A549 (cell line): ENCODE data around the gene OPCML. TPM values are rescaled to one million over a fixed set of nuclear protein-coding genes. Genes with fewer than 3 reads are reported as not detected.

Experiments
- ATAC-seq, 2 experiments: fragments of 200-7000 bp in 1 of 2; fragments of >200 bp in 1 of 2; cut with Nextera tagmentation in 1 of 2; cut with Tn5 transposase in 1 of 2; 3 replicates each; pipeline versions ENCODE4 v1.8.0 to v1.9.1; 2018 to 2020; ENCODE audit warnings: mild to moderate bottlenecking in 1 of 2, moderate library complexity in 1 of 2
- CTCF ChIA-PET: fragments of 300-600 bp; sonication (Branson Sonifier 250); formaldehyde crosslinking; extraction: SDS; loops from one replicate; lab custom pipeline; 2021; ENCODE audit warnings: antibody characterized with exemption, inconsistent platforms; lab: Yijun Ruan, JAX
- POLR2A ChIA-PET: fragments of 350-600 bp; formaldehyde crosslinking; extraction: SDS; loops from one replicate; lab custom pipeline; 2021; ENCODE audit warnings: antibody characterized with exemption, inconsistent platforms; lab: Yijun Ruan, JAX
- DNase-seq, 2 experiments: peaks; one replicate each; pipeline versions ENCODE4 v3.0.0 to v3.0.0-alpha.2; 2011 to 2016; ENCODE audit warnings: low read depth in 1 of 2, low spot score in 1 of 2
- FAIRE-seq: peaks from 2 replicates; lab custom pipeline; 2011; peaks lifted over from hg19 to GRCh38; lab: Jason Lieb, UNC
- H3K27ac ChIP-seq, 2 experiments: fragments of >200 bp; sonication (Bioruptor Twin); formaldehyde crosslinking; 3 replicates each; pipeline ENCODE4 v1.5.1; 2016 to 2017
- H3K4me1 ChIP-seq: fragments of >200 bp; sonication (Bioruptor Twin); formaldehyde crosslinking; 3 replicates; pipeline ENCODE4 v1.6.1; 2016
- H3K4me2 ChIP-seq: fragments of >200 bp; sonication (Bioruptor Twin); formaldehyde crosslinking; 3 replicates; pipeline ENCODE4 v1.6.1; 2016
- H3K4me3 ChIP-seq: fragments of >200 bp; sonication (Bioruptor Twin); formaldehyde crosslinking; 3 replicates; pipeline ENCODE4 v1.5.1; 2016
- H3K9me3 ChIP-seq: fragments of >200 bp; sonication (Bioruptor Twin); formaldehyde crosslinking; 3 replicates; pipeline ENCODE4 v1.6.1; 2016
- CBX2 ChIP-seq: fragments of 200-600 bp; sonication (generic); IDR thresholded peaks from 2 replicates; pipeline ENCODE4 v1.6.1; 2016; ENCODE audit warnings: low read depth, mild to moderate bottlenecking, borderline replicate concordance
- CBX8 ChIP-seq: fragments of 200-600 bp; sonication (generic); IDR thresholded peaks from 2 replicates; pipeline ENCODE4 v1.6.1; 2016
- CHD2 ChIP-seq: fragments of 150-350 bp; IDR thresholded peaks from 2 replicates; pipeline ENCODE4 v1.6.1; 2014; ENCODE audit warnings: low read length; ENCODE audit not compliant: partially characterized antibody
- EP300 ChIP-seq, 2 experiments: fragments of >200 bp; sonication (Bioruptor Twin); formaldehyde crosslinking; IDR thresholded peaks; 2 replicates in 1 of 2; 3 replicates in 1 of 2; pipeline ENCODE4 v1.6.1; 2016 to 2017
- FOSL2 ChIP-seq, 2 experiments: fragments of 450-650 bp in 1 of 2; fragments of >200 bp in 1 of 2; sonication (Bioruptor Twin) in 1 of 2; formaldehyde crosslinking; IDR thresholded peaks; 2 replicates each; pipeline versions ENCODE4 v1.5.0 to v1.6.1; 2016 to 2020; ENCODE audit warnings: mild to moderate bottlenecking in 1 of 2, moderate library complexity in 1 of 2
- GATA3 ChIP-seq: IDR thresholded peaks from 2 replicates; pipeline ENCODE4 v1.6.1; 2012; ENCODE audit warnings: borderline replicate concordance
- HDAC2 ChIP-seq: fragments of 200-600 bp; sonication (generic); IDR thresholded peaks from 2 replicates; pipeline ENCODE4 v1.6.1; 2016
- MAFK ChIP-seq: fragments of 450-650 bp; IDR thresholded peaks from 2 replicates; pipeline ENCODE4 v1.6.1; 2014; ENCODE audit not compliant: partially characterized antibody
- MAZ ChIP-seq: fragments of 150-350 bp; IDR thresholded peaks from 2 replicates; pipeline ENCODE4 v1.6.1; 2014; ENCODE audit warnings: antibody characterized with exemption, low read depth, low read length, borderline replicate concordance
- MYC ChIP-seq: IDR thresholded peaks from 2 replicates; pipeline ENCODE4 v1.6.1; 2012; ENCODE audit warnings: mild to moderate bottlenecking, inconsistent platforms, low read length, improper control_type of control experiment, borderline replicate concordance
- NFE2L2 ChIP-seq: fragments of 150-350 bp; conservative IDR thresholded peaks from 2 replicates; pipeline ENCODE4 v1.6.1; 2014; ENCODE audit warnings: low read length
- NPAS2 ChIP-seq: fragments of 250-450 bp; sonication (Bioruptor Pico); IDR thresholded peaks from 2 replicates; pipeline ENCODE4 v1.8.0; 2022; ENCODE audit warnings: mild to moderate bottlenecking, moderate library complexity, borderline replicate concordance
- POLR2A ChIP-seq: IDR thresholded peaks from 2 replicates; pipeline ENCODE4 v1.6.1; 2012; ENCODE audit warnings: mild to moderate bottlenecking, low read length
- POLR2AphosphoS2 ChIP-seq: conservative IDR thresholded peaks from 2 replicates; pipeline ENCODE4 v1.6.1; 2012; ENCODE audit warnings: low read length, improper control_type of control experiment, inconsistent platforms
- RARB ChIP-seq: fragments of 250-450 bp; sonication (Bioruptor Pico); IDR thresholded peaks from 2 replicates; pipeline ENCODE4 v1.8.0; 2021; ENCODE audit warnings: mild to moderate bottlenecking, moderate library complexity
- RCOR1 ChIP-seq: fragments of 150-350 bp; IDR thresholded peaks from 2 replicates; pipeline ENCODE4 v1.6.1; 2014; ENCODE audit warnings: antibody characterized with exemption, low read length, low read depth
- RNF2 ChIP-seq: fragments of 200-600 bp; sonication (generic); IDR thresholded peaks from 2 replicates; pipeline ENCODE4 v1.6.1; 2016; ENCODE audit warnings: low read depth, mild to moderate bottlenecking, antibody characterized with exemption, moderate library complexity, borderline replicate concordance
- SMC3 ChIP-seq: fragments of >200 bp; sonication (Bioruptor Twin); formaldehyde crosslinking; IDR thresholded peaks from 3 replicates; pipeline ENCODE4 v1.6.1; 2018; ENCODE audit warnings: inconsistent platforms
- ZC3H11A ChIP-seq: fragments of 450-650 bp; IDR thresholded peaks from 2 replicates; pipeline ENCODE4 v1.6.1; 2014; ENCODE audit warnings: antibody characterized with exemption, mild to moderate bottlenecking
- ZNF302 ChIP-seq: fragments of 250-450 bp; sonication (Bioruptor Pico); IDR thresholded peaks from 2 replicates; pipeline ENCODE4 v1.9.0; 2021; ENCODE audit warnings: inconsistent platforms, mild to moderate bottlenecking, moderate library complexity
- WGBS: methylation state at CpG from one replicate; pipeline ENCODE4 v1.1.6; 2017; ENCODE audit errors: missing lambda C conversion rate; 5-methylcytosine and 5-hydroxymethylcytosine counted together
- polyA plus RNA-seq, 4 experiments: library from polyadenylated mRNA; depleted of rRNA in 3 of 4; stranded (reverse); fragments of >200 nt; fragmentation: RNase III in 1 of 4; extraction: RNeasy Plus Mini Kit Qiagen cat#74134 plus additional on column Dnase treatment in 1 of 4; gene quantifications; 2 replicates in 3 of 4; 3 replicates in 1 of 4; pipeline ENCODE4 v1.2.3, GENCODE V29; 2011 to 2017
- TF ChIP-seq, protein P1 (sequence below): fragments of 250-450 bp; sonication (Bioruptor Pico); IDR thresholded peaks from 2 replicates; pipeline ENCODE4 v1.5.0; 2021; ENCODE audit warnings: mild to moderate bottlenecking, moderate library complexity, borderline replicate concordance
- TF ChIP-seq, protein P2 (sequence below): IDR thresholded peaks from 2 replicates; pipeline ENCODE4 v1.6.1; 2012; ENCODE audit warnings: low read depth, borderline replicate concordance
- TF ChIP-seq, protein P3 (sequence below): IDR thresholded peaks from 2 replicates; pipeline ENCODE4 v1.6.1; 2012
- TF ChIP-seq, protein P4 (sequence below): fragments of >200 bp; sonication (Bioruptor Twin); formaldehyde crosslinking; IDR thresholded peaks from 3 replicates; pipeline ENCODE4 v1.5.1; 2016
- TF ChIP-seq, protein P5 (sequence below): fragments of 150-350 bp; IDR thresholded peaks from 2 replicates; pipeline ENCODE4 v1.6.1; 2014; ENCODE audit warnings: low read depth, mild to moderate bottlenecking, low read length

Gene OPCML
- polyA plus RNA-seq, 2 of the 4 experiments (the other 2 are of a cell fraction), result not detected

DNA sequence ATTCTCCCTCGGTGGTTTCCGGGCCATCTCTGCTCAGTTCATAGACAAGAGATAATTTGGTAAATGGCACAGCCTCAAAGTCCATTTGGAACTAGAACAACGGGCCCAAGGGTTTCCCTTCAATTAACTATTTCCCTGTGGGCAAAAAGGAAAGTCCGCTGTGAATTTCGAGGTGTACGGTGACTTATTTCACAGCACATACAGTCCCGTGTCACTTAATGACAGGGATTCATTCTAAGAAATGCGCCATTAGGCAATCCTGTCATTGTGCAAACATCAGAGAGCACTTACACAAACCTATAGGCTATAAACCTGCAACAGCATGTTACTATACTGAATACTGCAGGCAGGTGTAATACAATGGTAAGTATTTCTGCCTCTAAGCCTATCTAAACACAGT lies 551.6 kb downstream of the OPCML start:
- 21% methylated on average over 8 of the region's 8 CpGs for WGBS
- no peak overlapping the region for H3K4me3 ChIP-seq
- DNase-seq (no peak), FAIRE-seq (no peak), ATAC-seq (no peak)
- no peaks in the 10 kb centered on the region for H3K9me3 ChIP-seq
- ChIA-PET POLR2A (no interaction called here), CTCF (interaction anchor here (1.7 kb wide), 1 partner anchor 40 kb away, joined by 5 read pairs; no protein-coding TSS in a partner anchor)
- no peak for TF ChIP-seq RARB
- TF ChIP-seq MYC, result no peak
- no peak for TF ChIP-seq MAZ
- H3K4me1 ChIP-seq, result no peaks in the 10 kb centered on the region
- no peak overlapping the region for H3K27ac ChIP-seq
- no peak overlapping the region for H3K4me2 ChIP-seq

DNA sequence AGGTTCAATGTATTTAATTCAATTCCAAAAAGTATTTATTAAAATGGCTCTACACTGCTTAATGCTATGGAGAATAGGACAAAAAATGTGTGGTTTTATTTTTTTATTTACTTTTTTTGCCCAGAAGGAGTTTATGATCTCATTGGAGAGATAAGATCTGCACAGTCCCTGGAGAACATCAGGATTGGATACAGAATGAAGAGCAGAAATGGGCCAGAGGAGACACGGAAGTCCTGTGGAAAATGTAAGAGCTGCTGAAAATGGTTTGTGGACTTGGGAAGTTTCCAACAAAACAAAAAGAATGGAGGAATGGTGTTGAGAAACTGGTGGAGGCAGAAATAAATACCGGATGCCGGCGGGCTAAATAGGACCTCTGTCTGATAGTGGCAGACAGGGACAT lies 554.6 kb downstream of the OPCML start:
- no peak for ATAC-seq
- Histone ChIP-seq H3K9me3 (no peaks in the 10 kb centered on the region), H3K4me2 (no peak overlapping the region), H3K4me1 (no peaks in the 10 kb centered on the region), H3K27ac (no peak overlapping the region), H3K4me3 (no peak overlapping the region)
- FAIRE-seq, result no peak
- WGBS, result 24% methylated on average over 4 of the region's 4 CpGs
- no peak for DNase-seq
- no peak for TF ChIP-seq MAFK
- no peak for TF ChIP-seq POLR2A
- TF ChIP-seq CBX2, result no peak
- TF ChIP-seq, protein P1, sequence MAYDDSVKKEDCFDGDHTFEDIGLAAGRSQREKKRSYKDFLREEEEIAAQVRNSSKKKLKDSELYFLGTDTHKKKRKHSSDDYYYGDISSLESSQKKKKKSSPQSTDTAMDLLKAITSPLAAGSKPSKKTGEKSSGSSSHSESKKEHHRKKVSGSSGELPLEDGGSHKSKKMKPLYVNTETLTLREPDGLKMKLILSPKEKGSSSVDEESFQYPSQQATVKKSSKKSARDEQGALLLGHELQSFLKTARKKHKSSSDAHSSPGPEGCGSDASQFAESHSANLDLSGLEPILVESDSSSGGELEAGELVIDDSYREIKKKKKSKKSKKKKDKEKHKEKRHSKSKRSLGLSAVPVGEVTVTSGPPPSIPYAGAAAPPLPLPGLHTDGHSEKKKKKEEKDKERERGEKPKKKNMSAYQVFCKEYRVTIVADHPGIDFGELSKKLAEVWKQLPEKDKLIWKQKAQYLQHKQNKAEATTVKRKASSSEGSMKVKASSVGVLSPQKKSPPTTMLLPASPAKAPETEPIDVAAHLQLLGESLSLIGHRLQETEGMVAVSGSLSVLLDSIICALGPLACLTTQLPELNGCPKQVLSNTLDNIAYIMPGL, result no peak
- no peak for TF ChIP-seq ZC3H11A
- no peak for TF ChIP-seq MYC
- TF ChIP-seq EP300 (IDR thresholded peaks at IDR 0.05), result no peak
- no peak for TF ChIP-seq ZNF302 (CRISPR knock-in tag)
- TF ChIP-seq CBX8, result no peak
- TF ChIP-seq FOSL2 (IDR thresholded peaks at IDR 0.05), result no peak
- no peak for TF ChIP-seq FOSL2 (CRISPR knock-in tag; IDR thresholded peaks at IDR 0.05)
- TF ChIP-seq RNF2, result no peak
- ChIA-PET POLR2A (no interaction called here), CTCF (no interaction called here)

DNA sequence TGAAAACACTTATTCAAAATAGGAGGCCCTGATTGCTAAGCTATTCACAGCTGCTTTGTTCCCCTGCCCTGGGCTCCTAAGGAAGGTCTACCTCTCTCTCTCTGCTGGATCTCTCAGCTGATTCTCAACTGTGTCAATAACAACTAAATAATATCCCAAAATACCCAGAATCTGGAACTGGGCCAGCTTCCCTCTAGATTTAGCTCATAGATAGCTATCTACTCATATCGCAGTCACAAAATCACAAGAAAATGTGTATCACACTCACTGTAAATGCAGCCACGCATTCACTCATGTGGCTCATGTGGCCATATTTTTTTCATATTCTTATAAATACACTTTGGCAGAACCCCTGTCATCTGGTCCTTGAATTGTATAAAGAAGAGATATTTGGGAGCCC lies 555.1 kb downstream of the OPCML start:
- no peaks in the 10 kb centered on the region for H3K9me3 ChIP-seq
- no peak overlapping the region for H3K4me2 ChIP-seq
- H3K4me3 ChIP-seq, result no peak overlapping the region
- no peak for DNase-seq
- POLR2A ChIA-PET, result no interaction called here
- CTCF ChIA-PET, result no interaction called here
- H3K4me1 ChIP-seq, result no peaks in the 10 kb centered on the region
- H3K27ac ChIP-seq, result no peak overlapping the region
- TF ChIP-seq, protein P2, sequence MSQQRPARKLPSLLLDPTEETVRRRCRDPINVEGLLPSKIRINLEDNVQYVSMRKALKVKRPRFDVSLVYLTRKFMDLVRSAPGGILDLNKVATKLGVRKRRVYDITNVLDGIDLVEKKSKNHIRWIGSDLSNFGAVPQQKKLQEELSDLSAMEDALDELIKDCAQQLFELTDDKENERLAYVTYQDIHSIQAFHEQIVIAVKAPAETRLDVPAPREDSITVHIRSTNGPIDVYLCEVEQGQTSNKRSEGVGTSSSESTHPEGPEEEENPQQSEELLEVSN, result no peak
- no peak for TF ChIP-seq HDAC2
- TF ChIP-seq CHD2, result no peak
- TF ChIP-seq, protein P3, sequence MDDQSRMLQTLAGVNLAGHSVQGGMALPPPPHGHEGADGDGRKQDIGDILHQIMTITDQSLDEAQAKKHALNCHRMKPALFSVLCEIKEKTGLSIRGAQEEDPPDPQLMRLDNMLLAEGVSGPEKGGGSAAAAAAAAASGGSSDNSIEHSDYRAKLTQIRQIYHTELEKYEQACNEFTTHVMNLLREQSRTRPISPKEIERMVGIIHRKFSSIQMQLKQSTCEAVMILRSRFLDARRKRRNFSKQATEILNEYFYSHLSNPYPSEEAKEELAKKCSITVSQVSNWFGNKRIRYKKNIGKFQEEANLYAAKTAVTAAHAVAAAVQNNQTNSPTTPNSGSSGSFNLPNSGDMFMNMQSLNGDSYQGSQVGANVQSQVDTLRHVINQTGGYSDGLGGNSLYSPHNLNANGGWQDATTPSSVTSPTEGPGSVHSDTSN, result no peak
- TF ChIP-seq, protein P4, sequence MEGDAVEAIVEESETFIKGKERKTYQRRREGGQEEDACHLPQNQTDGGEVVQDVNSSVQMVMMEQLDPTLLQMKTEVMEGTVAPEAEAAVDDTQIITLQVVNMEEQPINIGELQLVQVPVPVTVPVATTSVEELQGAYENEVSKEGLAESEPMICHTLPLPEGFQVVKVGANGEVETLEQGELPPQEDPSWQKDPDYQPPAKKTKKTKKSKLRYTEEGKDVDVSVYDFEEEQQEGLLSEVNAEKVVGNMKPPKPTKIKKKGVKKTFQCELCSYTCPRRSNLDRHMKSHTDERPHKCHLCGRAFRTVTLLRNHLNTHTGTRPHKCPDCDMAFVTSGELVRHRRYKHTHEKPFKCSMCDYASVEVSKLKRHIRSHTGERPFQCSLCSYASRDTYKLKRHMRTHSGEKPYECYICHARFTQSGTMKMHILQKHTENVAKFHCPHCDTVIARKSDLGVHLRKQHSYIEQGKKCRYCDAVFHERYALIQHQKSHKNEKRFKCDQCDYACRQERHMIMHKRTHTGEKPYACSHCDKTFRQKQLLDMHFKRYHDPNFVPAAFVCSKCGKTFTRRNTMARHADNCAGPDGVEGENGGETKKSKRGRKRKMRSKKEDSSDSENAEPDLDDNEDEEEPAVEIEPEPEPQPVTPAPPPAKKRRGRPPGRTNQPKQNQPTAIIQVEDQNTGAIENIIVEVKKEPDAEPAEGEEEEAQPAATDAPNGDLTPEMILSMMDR, result no peak
- TF ChIP-seq, protein P5, sequence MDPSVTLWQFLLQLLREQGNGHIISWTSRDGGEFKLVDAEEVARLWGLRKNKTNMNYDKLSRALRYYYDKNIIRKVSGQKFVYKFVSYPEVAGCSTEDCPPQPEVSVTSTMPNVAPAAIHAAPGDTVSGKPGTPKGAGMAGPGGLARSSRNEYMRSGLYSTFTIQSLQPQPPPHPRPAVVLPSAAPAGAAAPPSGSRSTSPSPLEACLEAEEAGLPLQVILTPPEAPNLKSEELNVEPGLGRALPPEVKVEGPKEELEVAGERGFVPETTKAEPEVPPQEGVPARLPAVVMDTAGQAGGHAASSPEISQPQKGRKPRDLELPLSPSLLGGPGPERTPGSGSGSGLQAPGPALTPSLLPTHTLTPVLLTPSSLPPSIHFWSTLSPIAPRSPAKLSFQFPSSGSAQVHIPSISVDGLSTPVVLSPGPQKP, result no peak
- TF ChIP-seq ZNF302 (CRISPR knock-in tag), result no peak
- TF ChIP-seq NPAS2 (CRISPR knock-in tag), result no peak
- no peak for TF ChIP-seq GATA3
- TF ChIP-seq POLR2AphosphoS2, result no peak
- no peak for TF ChIP-seq FOSL2 (IDR thresholded peaks at IDR 0.05)
- no peak for TF ChIP-seq FOSL2 (CRISPR knock-in tag; IDR thresholded peaks at IDR 0.05)
- TF ChIP-seq CBX2, result no peak
- no peak for TF ChIP-seq SMC3
- TF ChIP-seq MAFK, result no peak
- TF ChIP-seq NFE2L2, result no peak
- no peak for TF ChIP-seq RCOR1
- 29% methylated on average over 2 of the region's 2 CpGs for WGBS
- no peak for FAIRE-seq
- no peak for ATAC-seq
